ENCODE measurements around the gene ZNF729.

The ZNF729 gene

DNA sequence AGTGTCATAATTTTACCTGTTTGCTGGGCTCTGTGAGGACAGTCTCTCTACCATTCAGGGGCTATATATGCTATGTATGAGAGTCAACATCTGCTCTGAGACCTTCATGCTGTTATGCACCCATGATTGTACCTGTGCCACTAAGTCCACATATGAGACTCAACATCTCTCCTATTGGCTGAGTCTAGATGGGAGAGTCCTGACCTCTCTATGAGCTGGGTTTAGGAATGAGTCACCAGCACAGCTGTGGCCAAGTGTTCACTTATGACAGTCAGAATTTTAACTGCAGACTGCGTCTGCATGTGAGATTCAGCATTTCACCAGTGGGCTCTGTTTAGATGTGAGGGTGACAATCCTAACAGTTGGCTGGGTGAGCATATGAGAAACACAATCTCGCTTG lies 49.5 kb downstream of the ZNF729 start:
- H3K36me3 ChIP-seq (replicated peaks): no peaks in the 10 kb centered on the region
- in situ Hi-C loops (cut with HindIII; ENCODE audit: low pct_ligation_motif_present, low sequenced_read_pairs): no loop called here
- no peak overlapping the region for H3K4me3 ChIP-seq (ENCODE audit: low read depth, low read length)
- TF ChIP-seq, protein P1, sequence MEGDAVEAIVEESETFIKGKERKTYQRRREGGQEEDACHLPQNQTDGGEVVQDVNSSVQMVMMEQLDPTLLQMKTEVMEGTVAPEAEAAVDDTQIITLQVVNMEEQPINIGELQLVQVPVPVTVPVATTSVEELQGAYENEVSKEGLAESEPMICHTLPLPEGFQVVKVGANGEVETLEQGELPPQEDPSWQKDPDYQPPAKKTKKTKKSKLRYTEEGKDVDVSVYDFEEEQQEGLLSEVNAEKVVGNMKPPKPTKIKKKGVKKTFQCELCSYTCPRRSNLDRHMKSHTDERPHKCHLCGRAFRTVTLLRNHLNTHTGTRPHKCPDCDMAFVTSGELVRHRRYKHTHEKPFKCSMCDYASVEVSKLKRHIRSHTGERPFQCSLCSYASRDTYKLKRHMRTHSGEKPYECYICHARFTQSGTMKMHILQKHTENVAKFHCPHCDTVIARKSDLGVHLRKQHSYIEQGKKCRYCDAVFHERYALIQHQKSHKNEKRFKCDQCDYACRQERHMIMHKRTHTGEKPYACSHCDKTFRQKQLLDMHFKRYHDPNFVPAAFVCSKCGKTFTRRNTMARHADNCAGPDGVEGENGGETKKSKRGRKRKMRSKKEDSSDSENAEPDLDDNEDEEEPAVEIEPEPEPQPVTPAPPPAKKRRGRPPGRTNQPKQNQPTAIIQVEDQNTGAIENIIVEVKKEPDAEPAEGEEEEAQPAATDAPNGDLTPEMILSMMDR (IDR thresholded peaks at IDR 0.05; ENCODE audit: low read depth, low read length, missing control alignments): no peak
- DNase-seq: no peak
- no peak overlapping the region for H3K27ac ChIP-seq
- no peaks in the 10 kb centered on the region for H3K27me3 ChIP-seq (replicated peaks)

DNA sequence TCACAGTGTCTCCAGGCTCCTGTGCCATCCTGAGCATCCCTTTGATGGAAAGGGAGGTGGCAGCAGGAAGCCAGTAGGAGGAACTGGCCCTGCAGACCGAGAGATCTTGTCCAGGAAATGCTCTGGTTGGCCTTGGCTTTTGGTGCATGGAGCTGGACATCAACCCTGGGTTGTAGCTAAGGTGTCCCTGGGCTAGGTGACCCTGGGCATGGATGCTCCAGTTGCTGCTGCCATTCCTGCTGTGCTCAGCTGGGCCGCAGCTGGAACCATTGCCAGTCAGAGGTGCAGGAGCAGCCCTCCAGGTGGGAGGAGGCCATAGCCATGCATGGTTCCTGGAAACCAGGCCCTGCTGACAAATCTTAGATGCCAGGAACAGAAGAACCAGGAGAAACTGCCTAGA lies 68.4 kb downstream of the ZNF729 start:
- no peak for DNase-seq
- no peaks in the 10 kb centered on the region for H3K27me3 ChIP-seq (replicated peaks)
- in situ Hi-C loops (cut with HindIII; ENCODE audit: low pct_ligation_motif_present, low sequenced_read_pairs): no loop called here
- TF ChIP-seq, protein P1 (IDR thresholded peaks at IDR 0.05; ENCODE audit: low read depth, low read length, missing control alignments): no peak
- H3K27ac ChIP-seq: no peak overlapping the region
- H3K36me3 ChIP-seq (replicated peaks): no peaks in the 10 kb centered on the region
- H3K4me3 ChIP-seq (ENCODE audit: low read depth, low read length): no peak overlapping the region
